B cell (primary cell): Measurements from ENCODE around the gene ANKRD31. TPM values are rescaled to one million over a fixed set of nuclear protein-coding genes. Genes with fewer than 3 reads are reported as not detected.

Source experiments
- ATAC-seq: fragments of 200-7000 bp; cut with Tn5 transposase; one replicate; pipeline ENCODE4 v1.10.0; 2021; ENCODE audit warnings: low read depth, mild to moderate bottlenecking, moderate number of reproducible peaks, moderate library complexity
- CTCF ChIA-PET: fragments of 350-600 bp; sonication (Branson Sonifier 250); formaldehyde crosslinking; loops from one replicate; lab custom pipeline; 2021; ENCODE audit warnings: antibody characterized with exemption, inconsistent platforms; lab: Charles Lee
- POLR2A ChIA-PET: fragments of 350-600 bp; sonication (Branson Sonifier 250); formaldehyde crosslinking; loops from one replicate; lab custom pipeline; 2021; ENCODE audit warnings: antibody characterized with exemption; lab: Charles Lee
- DNase-seq: peaks from one replicate; pipeline ENCODE4 v3.0.0; 2013
- H2AFZ ChIP-seq: 2 replicates; pipeline ENCODE4 v1.6.1; 2012; ENCODE audit warnings: mild to moderate bottlenecking, low read depth, low read length; ENCODE audit not compliant: insufficient read depth, poor library complexity, severe bottlenecking
- H3K27ac ChIP-seq, 2 donors: 1 replicate in 1 of 2; 2 replicates in 1 of 2; pipeline ENCODE4 v1.5.1; 2012 to 2013; ENCODE audit warnings: low read length in 2 of 2, mild to moderate bottlenecking in 2 of 2, moderate library complexity in 1 of 2
- H3K27me3 ChIP-seq, 4 experiments: fragments of 200-600 bp in 1 of 4; sonication (generic) in 1 of 4; replicated peaks in 1 of 4; 1 replicate in 2 of 4; 2 replicates in 2 of 4; pipeline versions ENCODE4 v1.6.1 to v1.7.0; 2013 to 2016; ENCODE audit warnings: low read length in 3 of 4, mild to moderate bottlenecking in 2 of 4, mixed read lengths in 1 of 4, moderate library complexity in 1 of 4; ENCODE audit not compliant: insufficient read depth in 4 of 4, control insufficient read depth in 3 of 4; ENCODE audit errors: control extremely low read depth in 1 of 4
- H3K36me3 ChIP-seq, 2 experiments: replicated peaks in 1 of 2; 1 replicate in 1 of 2; 2 replicates in 1 of 2; pipeline versions ENCODE4 v1.6.1 to v1.7.1; 2013; ENCODE audit warnings: low read length in 1 of 2; ENCODE audit not compliant: insufficient read depth in 2 of 2, control insufficient read depth in 1 of 2; ENCODE audit errors: control extremely low read depth in 1 of 2, extremely low read depth in 1 of 2
- H3K4me1 ChIP-seq, 2 donors: fragments of 200-600 bp in 1 of 2; sonication (generic) in 1 of 2; 1 replicate in 1 of 2; 2 replicates in 1 of 2; pipeline versions ENCODE4 v1.5.1 to v1.6.1; 2013 to 2017; ENCODE audit warnings: low read length in 2 of 2; ENCODE audit not compliant: control insufficient read depth in 2 of 2, insufficient read depth in 2 of 2
- H3K4me2 ChIP-seq: replicated peaks from 2 replicates; pipeline ENCODE3; 2012; ENCODE audit warnings: mild to moderate bottlenecking, low read depth, low read length; ENCODE audit not compliant: poor library complexity, severe bottlenecking
- H3K4me3 ChIP-seq, 5 experiments: fragments of 200-600 bp in 1 of 5; sonication (generic) in 1 of 5; 1 replicate in 3 of 5; 2 replicates in 2 of 5; pipeline versions ENCODE4 v1.5.1 to v1.7.0; 2011 to 2016; ENCODE audit warnings: low read length in 4 of 5, mild to moderate bottlenecking in 4 of 5, low read depth in 2 of 5, control low read depth in 1 of 5, moderate library complexity in 1 of 5; ENCODE audit not compliant: insufficient read depth in 1 of 5; ENCODE audit errors: control extremely low read depth in 1 of 5, extremely low read depth in 1 of 5
- H3K79me2 ChIP-seq: fragments of 200-600 bp; sonication (generic); one replicate; pipeline ENCODE4 v1.6.0; 2016; ENCODE audit warnings: low read length; ENCODE audit not compliant: control insufficient read depth, insufficient read depth
- H3K9ac ChIP-seq: fragments of 200-600 bp; sonication (generic); 2 replicates; pipeline ENCODE4 v1.6.1; 2017; ENCODE audit warnings: mild to moderate bottlenecking, low read length, moderate library complexity
- H3K9me3 ChIP-seq, 3 donors: one replicate each; pipeline versions ENCODE4 v1.6.1 to v1.7.1; 2013; ENCODE audit warnings: low read length in 2 of 3; ENCODE audit not compliant: control insufficient read depth in 2 of 3, insufficient read depth in 1 of 3; ENCODE audit errors: control extremely low read depth in 1 of 3
- H4K20me1 ChIP-seq: 2 replicates; pipeline ENCODE4 v1.6.0; 2012; ENCODE audit warnings: mild to moderate bottlenecking, low read length; ENCODE audit not compliant: insufficient read depth, control insufficient read depth, poor library complexity, severe bottlenecking
- H3K27ac Mint-ChIP-seq: one replicate; pipeline ENCODE4 v1.8.0; 2021; ENCODE audit warnings: mixed read lengths
- H3K27me3 Mint-ChIP-seq: one replicate; pipeline ENCODE4 v1.8.0; 2021; ENCODE audit warnings: mixed read lengths
- H3K4me1 Mint-ChIP-seq: one replicate; pipeline ENCODE4 v1.8.0; 2021; ENCODE audit warnings: mixed read lengths
- H3K4me3 Mint-ChIP-seq: one replicate; pipeline ENCODE4 v1.8.0; 2021; ENCODE audit warnings: mixed read lengths
- H3K9me3 Mint-ChIP-seq: one replicate; pipeline ENCODE4 v1.8.0; 2022; ENCODE audit warnings: mixed read lengths; ENCODE audit not compliant: insufficient read depth
- EZH2 ChIP-seq: IDR thresholded peaks from 2 replicates; pipeline ENCODE4 v1.6.1; 2012; ENCODE audit warnings: borderline replicate concordance, low read depth, mild to moderate bottlenecking, moderate library complexity, low read length; ENCODE audit not compliant: insufficient read depth, poor library complexity, severe bottlenecking
- WGBS: methylation state at CpG from one replicate; pipeline ENCODE4 v1.1.5; 2013; ENCODE audit warnings: missing lambda C conversion rate; ENCODE audit not compliant: insufficient coverage; 5-methylcytosine and 5-hydroxymethylcytosine counted together
- intact Hi-C: fragments of 100-400 bp; cut with micrococcal nuclease; formaldehyde crosslinking; loops from one replicate; pipeline ENCODE4 v1.10.0; 2022
- polyA plus RNA-seq: library from polyadenylated mRNA; depleted of rRNA; stranded (reverse); fragments of >200 nt; gene quantifications from 2 replicates; pipeline ENCODE4 v1.2.3, GENCODE V29; 2012
- total RNA-seq, 2 donors: library from RNA; stranded (reverse); fragments of 120-200 nt in 1 of 2; gene quantifications; 1 replicate in 1 of 2; 2 replicates in 1 of 2; pipeline versions ENCODE4 v1.2.3 to v1.2.4, GENCODE V29; 2013 to 2022
- TF ChIP-seq, protein P1 (sequence below): fragments of 200-600 bp; IDR thresholded peaks from one replicate; pipeline ENCODE4 v1.8.0; 2022; ENCODE audit warnings: antibody characterized with exemption, mild to moderate bottlenecking

The ANKRD31 gene
- total and polyA plus RNA-seq, 2 donors (not counting 1 experiment from before 2014, with no cell fraction given): 0.06 to 0.10 TPM

DNA sequence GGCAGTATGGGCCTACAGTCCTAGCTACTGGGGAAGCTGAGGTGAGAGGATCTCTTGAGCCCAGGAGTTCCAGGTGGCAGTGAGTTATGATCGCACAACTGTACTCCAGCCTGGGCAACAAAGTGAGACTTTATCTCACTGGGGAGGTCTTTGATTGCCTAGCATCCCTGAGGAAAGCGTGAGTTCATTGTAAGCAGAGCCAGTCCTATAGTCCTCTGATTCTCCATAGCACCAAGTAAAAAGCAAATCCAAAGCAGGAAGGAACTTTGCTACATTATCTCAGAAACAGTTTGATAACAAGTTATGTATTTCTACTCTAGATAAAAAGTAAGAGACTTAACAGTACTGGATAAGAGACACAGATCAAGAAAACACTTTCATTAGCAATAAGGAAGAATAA lies 37.6 kb downstream of the ANKRD31 start:
- DNase-seq (no peak), ATAC-seq (no peak)
- Histone ChIP-seq H3K79me2 (no peaks in the 10 kb centered on the region), H3K4me3 (no peak overlapping the region), H3K9me3 (no peaks in the 10 kb centered on the region), H3K27me3 (no peaks in the 10 kb centered on the region), H3K4me2 (no peak overlapping the region), H3K4me1 (no peaks in the 10 kb centered on the region), H3K27ac (no peak overlapping the region), H2AFZ (no peak overlapping the region), H3K36me3 (no peaks in the 10 kb centered on the region), H4K20me1 (no peaks in the 10 kb centered on the region), H3K9ac (no peak overlapping the region)
- no peak overlapping the region for H3K27ac Mint-ChIP-seq
- peaks cover 3% of the 10 kb centered on the region for H3K27me3 Mint-ChIP-seq
- H3K4me3 Mint-ChIP-seq: no peak overlapping the region
- TF ChIP-seq, protein P1, sequence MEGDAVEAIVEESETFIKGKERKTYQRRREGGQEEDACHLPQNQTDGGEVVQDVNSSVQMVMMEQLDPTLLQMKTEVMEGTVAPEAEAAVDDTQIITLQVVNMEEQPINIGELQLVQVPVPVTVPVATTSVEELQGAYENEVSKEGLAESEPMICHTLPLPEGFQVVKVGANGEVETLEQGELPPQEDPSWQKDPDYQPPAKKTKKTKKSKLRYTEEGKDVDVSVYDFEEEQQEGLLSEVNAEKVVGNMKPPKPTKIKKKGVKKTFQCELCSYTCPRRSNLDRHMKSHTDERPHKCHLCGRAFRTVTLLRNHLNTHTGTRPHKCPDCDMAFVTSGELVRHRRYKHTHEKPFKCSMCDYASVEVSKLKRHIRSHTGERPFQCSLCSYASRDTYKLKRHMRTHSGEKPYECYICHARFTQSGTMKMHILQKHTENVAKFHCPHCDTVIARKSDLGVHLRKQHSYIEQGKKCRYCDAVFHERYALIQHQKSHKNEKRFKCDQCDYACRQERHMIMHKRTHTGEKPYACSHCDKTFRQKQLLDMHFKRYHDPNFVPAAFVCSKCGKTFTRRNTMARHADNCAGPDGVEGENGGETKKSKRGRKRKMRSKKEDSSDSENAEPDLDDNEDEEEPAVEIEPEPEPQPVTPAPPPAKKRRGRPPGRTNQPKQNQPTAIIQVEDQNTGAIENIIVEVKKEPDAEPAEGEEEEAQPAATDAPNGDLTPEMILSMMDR: no peak
- TF ChIP-seq EZH2: no peak
- ChIA-PET POLR2A (no interaction called here), CTCF (no interaction called here)
- intact Hi-C loops: no loop called here
- no peaks in the 10 kb centered on the region for H3K9me3 Mint-ChIP-seq
- H3K4me1 Mint-ChIP-seq: no peaks in the 10 kb centered on the region
- 100% methylated on average over 1 of the region's 2 CpGs for WGBS

DNA sequence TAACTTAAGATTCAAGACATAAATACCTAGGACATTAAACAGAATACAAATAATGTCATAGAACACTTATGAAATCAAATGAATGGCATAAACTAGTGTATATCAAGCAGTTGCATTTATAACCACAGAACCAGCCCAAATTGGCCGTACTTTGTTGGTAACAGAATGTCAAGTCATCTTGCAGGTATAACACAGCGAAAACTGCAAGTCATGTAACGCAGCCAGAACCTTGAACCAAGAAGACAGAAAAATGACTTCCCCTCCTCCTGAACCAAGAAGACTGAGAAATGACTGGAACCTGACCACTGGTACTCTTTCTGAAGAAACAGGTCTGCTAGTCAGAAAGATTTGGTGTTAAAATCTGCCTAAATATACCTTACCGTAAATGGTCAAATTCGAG lies 38.9 kb downstream of the ANKRD31 start:
- CTCF ChIA-PET: no interaction called here
- no peak overlapping the region for H3K4me3 Mint-ChIP-seq

More for the DNA sequence above, 38.9 kb downstream of the ANKRD31 start:
- no peaks in the 10 kb centered on the region for H3K79me2 ChIP-seq
- Mint-ChIP-seq H3K27me3 (peaks cover 9% of the 10 kb centered on the region), H3K4me1 (no peaks in the 10 kb centered on the region), H3K27ac (no peak overlapping the region), H3K9me3 (no peaks in the 10 kb centered on the region)
- H3K4me2 ChIP-seq: no peak overlapping the region
- no peaks in the 10 kb centered on the region for H3K4me1 ChIP-seq
- no peaks in the 10 kb centered on the region for H4K20me1 ChIP-seq
- POLR2A ChIA-PET: no interaction called here
- ATAC-seq (no peak), DNase-seq (no peak)
- WGBS: 82% methylated on average over 5 of the region's 5 CpGs
- no peak overlapping the region for H3K4me3 ChIP-seq
- no peak overlapping the region for H3K9ac ChIP-seq
- intact Hi-C loops: no loop called here
- TF ChIP-seq, protein P1: no peak
- no peak for TF ChIP-seq EZH2
- no peak overlapping the region for H3K27ac ChIP-seq
- H3K9me3 ChIP-seq: no peaks in the 10 kb centered on the region
- no peak overlapping the region for H2AFZ ChIP-seq
- H3K36me3 ChIP-seq: no peaks in the 10 kb centered on the region
- no peaks in the 10 kb centered on the region for H3K27me3 ChIP-seq
